ENCODE results near the gene TBC1D8B. TPM values are rescaled to one million over a fixed set of nuclear protein-coding genes. Genes with fewer than 3 reads are reported as not detected.

The TBC1D8B gene
- total and polyA plus RNA-seq, 2 of the 8 experiments (the other 6 are each of a cell fraction or from before 2014, with no cell fraction given), result 0.91 to 8.4 TPM

GRCh38 chrX:106899841-106900240, 97.4 kb downstream of the TBC1D8B start (continued):
- no peak for TF ChIP-seq POU5F1 (IDR thresholded peaks at IDR 0.05; ENCODE audit: low read depth, low read length)
- no peak for TF ChIP-seq CHD1 (IDR thresholded peaks at IDR 0.05; ENCODE audit: low read depth, low read length)
- TF ChIP-seq MAFK (IDR thresholded peaks at IDR 0.05; ENCODE audit: low read depth, low read length), result no peak

Data from H1 (cell line).